ENCODE measurements around the gene INCA1.

The INCA1 gene

DNA sequence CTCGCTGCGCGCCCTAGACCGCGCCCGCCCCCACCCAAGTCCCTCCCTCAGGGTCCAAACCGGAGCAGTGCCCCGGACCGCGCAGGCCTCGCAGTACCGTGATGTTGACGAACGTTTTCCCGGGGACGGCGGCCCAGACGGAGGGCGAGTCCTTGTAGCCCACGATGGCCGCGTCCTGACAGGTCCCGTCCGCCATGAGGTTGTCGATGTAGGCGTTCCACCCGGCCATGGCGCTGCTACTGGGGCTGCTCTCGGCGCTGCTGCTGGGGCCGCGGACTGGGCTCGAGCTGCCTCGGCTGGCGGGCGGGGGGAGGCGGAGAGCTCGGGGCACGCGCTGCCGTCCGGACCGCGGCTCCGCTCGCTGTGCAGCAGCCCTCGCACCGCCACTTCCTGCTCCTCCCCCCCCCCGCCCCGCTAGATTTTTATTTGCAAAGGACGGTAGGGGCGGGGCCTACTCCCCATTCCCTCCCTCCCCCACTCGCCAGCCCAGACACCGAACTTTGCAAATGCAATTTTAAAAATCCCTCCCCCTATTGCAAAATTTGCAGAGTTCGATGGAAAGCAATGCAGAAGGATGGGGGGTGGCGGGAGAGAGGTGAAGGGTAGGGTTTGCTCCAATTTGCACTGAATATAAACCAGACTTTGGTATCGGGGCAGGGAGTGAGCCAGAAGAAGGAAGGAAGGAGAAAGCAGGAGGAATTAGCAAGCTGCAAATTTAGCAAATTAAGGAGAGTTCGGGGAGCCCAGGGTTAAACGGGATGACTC lies 49.0 kb downstream of the INCA1 start, which contains the start of gene PFN1:
PFN1 (minus strand) TSS at position 365 of the 765 bp plus-strand sequence; CDS start at position 229, 136 bp downstream.
- TF ChIP-seq CTCF (IDR thresholded peaks at IDR 0.05; ENCODE audit: low read depth, low read length), result no peak
- DNase-seq (ENCODE audit: extremely low read depth, low read depth), result peak; percentile 87

DNA sequence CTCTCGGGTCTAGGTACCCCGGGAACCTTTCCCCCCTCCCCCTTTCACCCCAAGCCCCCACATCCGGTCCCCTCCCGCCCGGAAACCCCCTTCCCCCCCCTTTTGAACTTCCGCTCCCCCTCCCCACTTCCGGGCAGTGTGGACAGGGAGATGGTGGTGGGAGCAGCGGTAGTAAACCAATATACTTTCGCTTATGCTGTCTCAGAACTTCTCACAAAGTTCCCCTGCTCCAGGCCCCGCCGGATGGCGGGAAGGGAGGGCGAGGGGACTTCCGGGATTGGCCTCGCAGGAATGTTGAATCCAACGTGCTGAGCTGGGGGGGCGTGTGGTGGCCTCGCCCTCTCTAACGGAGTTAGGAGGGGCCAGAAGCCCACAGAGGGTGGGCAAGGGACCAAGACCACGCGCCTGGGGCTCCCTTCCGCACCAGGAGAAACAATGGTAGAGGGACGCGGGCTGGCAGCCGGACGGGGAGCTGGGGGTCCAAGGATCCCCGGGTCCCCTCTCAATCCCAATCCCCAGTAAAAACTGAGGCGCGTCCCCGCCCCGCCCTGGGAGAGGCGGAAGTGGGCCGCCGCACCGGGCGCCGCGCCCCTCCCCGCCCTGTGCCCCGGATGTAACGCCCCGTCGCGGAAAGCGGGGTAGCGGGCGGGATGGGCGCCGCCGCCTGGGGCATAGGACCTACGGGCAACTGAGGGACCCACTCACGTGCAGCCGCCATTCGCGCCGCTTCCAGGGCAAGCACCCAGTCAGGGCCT lies 49.7 kb downstream of the INCA1 start:
- no peak for TF ChIP-seq CTCF (IDR thresholded peaks at IDR 0.05; ENCODE audit: low read depth, low read length)
- DNase-seq (ENCODE audit: extremely low read depth, low read depth), result no peak

DNA sequence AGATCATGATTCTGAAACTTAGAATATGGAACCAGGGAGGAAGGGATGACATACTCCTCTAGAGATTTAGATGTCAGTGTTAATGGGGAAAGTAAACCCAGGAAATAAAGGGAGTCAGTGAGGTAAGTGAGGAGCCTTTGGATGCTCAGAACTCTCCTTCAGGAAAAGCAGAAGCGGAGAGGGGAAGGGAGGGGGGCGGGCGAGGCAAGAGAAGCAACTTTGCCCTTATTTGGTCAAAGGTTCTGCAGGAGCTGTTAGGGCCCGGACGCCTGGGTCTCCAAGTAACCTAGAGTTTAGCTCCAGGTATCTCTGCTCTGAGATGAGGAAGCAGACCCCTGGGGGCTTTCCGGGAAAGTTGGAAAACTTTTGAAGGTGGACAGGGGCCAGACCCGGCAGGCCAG lies 50.3 kb downstream of the INCA1 start:
- TF ChIP-seq CTCF (IDR thresholded peaks at IDR 0.05; ENCODE audit: low read depth, low read length), result no peak
- DNase-seq (ENCODE audit: extremely low read depth, low read depth), result no peak

- TF ChIP-seq CTCF (IDR thresholded peaks at IDR 0.05; ENCODE audit: low read depth, low read length), result no peak
- DNase-seq (ENCODE audit: extremely low read depth, low read depth), result no peak
Measured at GRCh38 chr17:4946312-4946976, 50.9 kb downstream of the INCA1 start.

DNA sequence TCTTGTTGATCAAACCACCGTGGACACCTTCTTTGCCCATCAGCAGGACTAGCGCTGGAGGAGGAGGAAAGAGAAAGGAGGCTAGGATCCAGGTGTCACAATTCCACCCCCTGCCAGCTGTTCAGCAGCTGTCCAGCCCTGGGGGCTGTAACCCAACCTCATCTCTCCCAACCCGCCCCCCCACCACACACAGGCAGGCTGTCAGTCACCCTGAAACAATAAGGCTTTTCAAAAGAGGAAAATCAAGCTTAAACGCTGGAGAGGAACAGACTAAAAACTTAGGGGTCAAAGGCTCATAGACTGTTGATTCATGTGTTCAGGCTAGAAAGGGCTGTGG lies 51.4 kb downstream of the INCA1 start:
- no peak for DNase-seq (ENCODE audit: extremely low read depth, low read depth)
- TF ChIP-seq CTCF (IDR thresholded peaks at IDR 0.05; ENCODE audit: low read depth, low read length), result no peak

DNA sequence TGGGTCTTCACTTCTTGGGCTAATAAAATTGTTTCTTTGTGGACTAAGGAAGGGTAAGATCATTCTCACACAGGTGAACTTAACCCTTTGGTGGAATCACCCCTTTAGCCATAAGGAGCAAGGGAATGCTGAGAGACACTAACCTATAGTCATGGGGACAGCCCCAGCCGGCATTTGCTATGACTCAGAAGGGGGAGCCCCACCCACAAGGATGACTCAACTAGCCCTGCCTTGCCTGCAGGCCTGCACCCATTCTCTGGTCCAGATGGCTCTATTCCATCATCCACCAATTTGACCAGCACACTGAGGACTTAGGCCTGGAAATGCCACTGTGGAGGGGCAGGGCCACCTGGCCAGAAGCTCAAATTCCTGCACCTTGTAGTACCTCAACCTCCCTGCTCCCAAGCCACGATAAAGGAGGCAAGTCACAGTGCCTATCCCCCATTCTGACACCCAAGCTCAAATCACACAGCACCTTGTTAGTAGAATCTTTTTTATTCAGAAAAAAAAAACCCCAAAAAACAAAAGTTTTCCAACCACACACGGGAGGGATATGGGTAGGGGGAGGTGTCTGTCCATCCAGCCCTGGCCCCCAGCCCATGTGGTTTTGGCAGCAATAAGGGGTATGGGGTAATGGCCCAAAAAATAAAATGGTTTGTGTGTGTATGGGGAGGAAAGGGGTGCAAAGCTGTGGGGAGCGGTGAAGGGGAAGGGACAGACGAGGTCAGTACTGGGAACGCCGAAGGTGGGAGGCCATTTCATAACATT lies 52.0 kb downstream of the INCA1 start:
- TF ChIP-seq CTCF (IDR thresholded peaks at IDR 0.05; ENCODE audit: low read depth, low read length), result no peak
- peak; percentile 68 for DNase-seq (ENCODE audit: extremely low read depth, low read depth)
